Ovary (tissue), 9 donors: ENCODE data around the gene VPS16. TPM values are rescaled to one million over a fixed set of nuclear protein-coding genes. Genes with fewer than 3 reads are reported as not detected.

Source experiments
- DNase-seq, 5 donors: peaks; one replicate each; pipeline ENCODE4 v3.0.0-alpha.2; 2019 to 2020
- H3K27ac ChIP-seq, 2 donors: fragments of 200-600 bp; one replicate each; pipeline versions ENCODE4 v1.5.1 to v1.8.0; 2019 to 2022
- H3K27me3 ChIP-seq: fragments of 200-600 bp; one replicate; pipeline ENCODE4 v1.8.0; 2022
- H3K36me3 ChIP-seq: fragments of 200-600 bp; sonication (generic); one replicate; pipeline ENCODE4 v1.5.1; 2019
- H3K4me1 ChIP-seq: one replicate; pipeline ENCODE4 v1.8.1; 2013; ENCODE audit warnings: mild to moderate bottlenecking, moderate library complexity; ENCODE audit not compliant: insufficient read depth
- H3K4me3 ChIP-seq: fragments of 200-600 bp; sonication (generic); one replicate; pipeline ENCODE4 v1.5.1; 2017
- H3K9me3 ChIP-seq, 2 donors: fragments of 200-600 bp in 1 of 2; sonication (generic) in 1 of 2; one replicate each; pipeline versions ENCODE4 v1.5.1 to v1.8.1; 2013 to 2019; ENCODE audit warnings: mild to moderate bottlenecking in 1 of 2, moderate library complexity in 1 of 2
- CTCF ChIP-seq, 3 donors: fragments of 450-650 bp in 2 of 3; fragments of 200-600 bp in 1 of 3; IDR thresholded peaks; one replicate each; pipeline versions ENCODE4 v1.5.1 to v1.8.0; 2016 to 2022; ENCODE audit warnings: antibody characterized with exemption in 3 of 3, mild to moderate bottlenecking in 1 of 3
- EP300 ChIP-seq: sonication (generic); formaldehyde crosslinking; IDR thresholded peaks from one replicate; pipeline ENCODE4 v1.6.1; 2017; ENCODE audit warnings: antibody characterized with exemption
- POLR2A ChIP-seq: fragments of 450-650 bp; IDR thresholded peaks from one replicate; pipeline ENCODE4 v1.6.1; 2017; ENCODE audit warnings: antibody characterized with exemption, mild to moderate bottlenecking, moderate library complexity
- WGBS, 3 donors: extraction: QIAGEN DNeasy Blood & Tissue Kit in 1 of 3; methylation state at CpG; one replicate each; pipeline versions ENCODE4 v1.1.5 to v1.1.7; 2013 to 2017; 5-methylcytosine and 5-hydroxymethylcytosine counted together
- intact Hi-C, 4 donors: fragments of 100-400 bp; cut with DNase I; formaldehyde crosslinking; loops; one replicate each; pipeline versions ENCODE4 v1.11.0 to v1.15.1; 2022 to 2023
- polyA plus RNA-seq, 2 donors: library from polyadenylated mRNA; stranded (reverse); fragments of 200-250 nt in 1 of 2; fragments of 350-450 nt in 1 of 2; fragmentation: Illumina TruSeq in 1 of 2; extraction: RNeasy Lipid Tissue Mini Kit (QIAGEN cat#74804) in 1 of 2; gene quantifications; one replicate each; pipeline ENCODE4 v1.2.3, GENCODE V29; 2013 to 2014
- total RNA-seq, 7 donors: library from RNA; depleted of rRNA in 2 of 7; stranded (reverse); fragments of >200 nt in 2 of 7; fragmentation: NEBNext Ultra II Directional in 3 of 7; extraction: Animal tissue kit (Norgen Biotek cat#: 25700) in 3 of 7; gene quantifications; one replicate each; pipeline versions ENCODE4 v1.1.0 to v1.2.4, GENCODE V29; 2016 to 2023
- donor health status: DM: no; HTN: no; CAD: no; lungs with moderate emphysema.
- donor health status: DM: no; HTN: no; CAD: no.
- donor health status: Bipolar disorder and iron deficiency.
- donor health status: DM: yes; HTN: yes; CAD: no.
- donor health status: DM: no; HTN: no; CAD: no.
- donor health status: DM: yes; HTN: yes; CAD: no.

VPS16 gene
- total and polyA plus RNA-seq, 9 donors, result 15.6 to 44.1 (median 31.0) TPM

DNA sequence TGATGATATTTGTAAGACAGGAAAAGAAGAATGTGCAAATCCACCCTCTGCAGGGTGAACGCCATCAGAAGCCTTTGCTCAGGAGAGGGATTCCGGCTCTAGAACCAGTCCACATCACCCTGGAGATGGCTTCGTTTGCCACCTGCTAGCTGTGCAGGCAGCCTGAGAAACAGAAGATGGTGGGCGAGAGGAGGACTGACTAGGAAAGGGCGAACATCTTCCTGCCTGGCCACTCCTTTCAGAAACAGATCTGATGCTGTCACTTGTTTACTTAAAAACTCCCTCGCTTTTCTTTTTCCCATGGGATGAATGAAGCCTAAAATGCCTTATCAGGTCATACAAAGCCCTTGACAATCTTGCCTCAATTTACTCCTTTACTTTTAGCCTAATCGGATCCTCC lies 33.9 kb downstream of the VPS16 start:
- no peak overlapping the region for H3K27ac ChIP-seq
- WGBS, 3 donors, result 25 to 29% (median 27%) methylated on average over 7 of the region's 7 CpGs
- intact Hi-C loops, result no loop called here

DNA sequence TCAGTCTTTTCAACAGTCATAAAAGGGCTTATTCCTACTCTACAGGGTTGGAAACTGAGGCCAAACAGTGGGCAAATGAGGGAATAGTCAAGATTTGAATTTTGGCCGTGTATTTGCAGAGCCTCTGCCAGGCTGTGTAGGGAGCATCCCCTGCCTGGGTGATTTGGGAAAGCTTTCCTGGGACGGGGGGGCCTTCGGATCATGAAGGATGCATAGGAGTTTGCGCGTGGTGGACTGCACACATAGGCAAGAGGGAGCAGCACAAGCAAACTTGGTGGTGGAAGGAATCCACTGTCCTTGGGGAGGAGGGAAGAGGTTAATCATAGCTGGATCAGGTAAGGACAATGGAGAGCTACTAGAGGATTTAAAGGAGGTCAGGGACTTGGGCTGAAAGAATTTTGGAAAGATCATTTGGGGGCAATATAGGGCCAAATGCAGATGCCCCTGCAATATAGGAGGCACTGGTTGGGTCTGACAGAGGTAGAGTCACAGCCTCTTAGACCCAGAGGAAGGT lies 35.2 kb downstream of the VPS16 start:
- TF ChIP-seq EP300 (no peak), CTCF (IDR thresholded peaks at IDR 0.05) (no peak), POLR2A (no peak)
- intact Hi-C loops, result no loop called here
- H3K4me1 ChIP-seq, result peaks cover 11% of the 10 kb centered on the region

More for the DNA sequence above, 33.9 kb downstream of the VPS16 start:
- Histone ChIP-seq H3K9me3 (no peaks in the 10 kb centered on the region), H3K36me3 (no peaks in the 10 kb centered on the region), H3K27me3 (no peaks in the 10 kb centered on the region), H3K4me3 (peak overlapping the region; percentile 79), H3K4me1 (peaks cover 11% of the 10 kb centered on the region)
- no peak for DNase-seq
- TF ChIP-seq EP300 (no peak), CTCF (IDR thresholded peaks at IDR 0.05) (no peak), POLR2A (no peak)

GRCh38 chr20:2878515-2878914 lies 38.0 kb downstream of the VPS16 start:
- H3K4me1 ChIP-seq, result peaks cover 5% of the 10 kb centered on the region
- intact Hi-C loops, result no loop called here
- no peak for DNase-seq

More for the DNA sequence above, 35.2 kb downstream of the VPS16 start:
- WGBS, 3 donors, result 89 to 93% (median 90%) methylated on average over 5 of the region's 5 CpGs
- H3K27ac ChIP-seq, result no peak overlapping the region
- H3K27me3 ChIP-seq, result no peaks in the 10 kb centered on the region
- H3K4me3 ChIP-seq, result no peak overlapping the region
- no peak for DNase-seq
- no peaks in the 10 kb centered on the region for H3K9me3 ChIP-seq
- H3K36me3 ChIP-seq, result no peaks in the 10 kb centered on the region

GRCh38 chr20:2879146-2879545 lies 38.6 kb downstream of the VPS16 start:
- no peak for TF ChIP-seq POLR2A
- TF ChIP-seq EP300, result no peak
- no peak for TF ChIP-seq CTCF (IDR thresholded peaks at IDR 0.05)
- Histone ChIP-seq H3K4me3 (no peak overlapping the region), H3K36me3 (no peaks in the 10 kb centered on the region), H3K4me1 (peaks cover 5% of the 10 kb centered on the region), H3K27ac (no peak overlapping the region), H3K27me3 (no peaks in the 10 kb centered on the region), H3K9me3 (no peaks in the 10 kb centered on the region)
- intact Hi-C loops, result no loop called here
- DNase-seq, result no peak
- WGBS, 3 donors, result 22 to 32% (median 22%) methylated on average over 3 of the region's 3 CpGs

More at GRCh38 chr20:2878515-2878914, 38.0 kb downstream of the VPS16 start:
- WGBS, 3 donors, result 95 to 100% (median 97%) methylated on average over 1 of the region's 1 CpG
- no peak for TF ChIP-seq CTCF (IDR thresholded peaks at IDR 0.05)
- no peak for TF ChIP-seq POLR2A
- TF ChIP-seq EP300, result no peak
- no peaks in the 10 kb centered on the region for H3K9me3 ChIP-seq
- no peaks in the 10 kb centered on the region for H3K36me3 ChIP-seq
- no peaks in the 10 kb centered on the region for H3K27me3 ChIP-seq
- no peak overlapping the region for H3K4me3 ChIP-seq
- H3K27ac ChIP-seq, result no peak overlapping the region
